H9 (cell line): Measurements from ENCODE around the gene ATXN10. TPM values are rescaled to one million over a fixed set of nuclear protein-coding genes. Genes with fewer than 3 reads are reported as not detected.

Experiments
- DNase-seq: peaks from one replicate; pipeline ENCODE4 v3.0.0-alpha.2; 2017
- H2AFZ ChIP-seq: one replicate; pipeline ENCODE4 v1.6.1; 2013; ENCODE audit warnings: mild to moderate bottlenecking, low read length, control low read depth, moderate library complexity
- H2AK5ac ChIP-seq: 2 replicates; pipeline ENCODE4 v1.6.1; 2013; ENCODE audit warnings: low read length, control low read depth, mixed read lengths; ENCODE audit not compliant: insufficient read length
- H2BK120ac ChIP-seq: one replicate; pipeline ENCODE4 v1.6.1; 2013; ENCODE audit warnings: low read depth, mild to moderate bottlenecking, low read length, control low read depth, inconsistent platforms; ENCODE audit not compliant: poor library complexity, severe bottlenecking
- H2BK12ac ChIP-seq: 2 replicates; pipeline ENCODE4 v1.6.1; 2013; ENCODE audit warnings: low read length, control low read depth, mixed read lengths, low read depth; ENCODE audit not compliant: insufficient read length
- H2BK15ac ChIP-seq: 2 replicates; pipeline ENCODE4 v1.6.1; 2013; ENCODE audit warnings: low read depth, low read length, control low read depth
- H2BK20ac ChIP-seq: one replicate; pipeline ENCODE4 v1.6.1; 2013; ENCODE audit warnings: low read depth, mild to moderate bottlenecking, low read length, control low read depth, inconsistent platforms; ENCODE audit not compliant: poor library complexity, severe bottlenecking
- H2BK5ac ChIP-seq: 2 replicates; pipeline ENCODE4 v1.6.1; 2013; ENCODE audit warnings: low read length, control low read depth, mixed read lengths; ENCODE audit not compliant: insufficient read length
- H3K14ac ChIP-seq: 2 replicates; pipeline ENCODE4 v1.6.1; 2013; ENCODE audit warnings: low read length, control low read depth; ENCODE audit not compliant: insufficient read depth
- H3K18ac ChIP-seq: 2 replicates; pipeline ENCODE4 v1.6.1; 2013; ENCODE audit warnings: low read depth, mild to moderate bottlenecking, mixed read lengths, low read length, control low read depth; ENCODE audit not compliant: insufficient read length
- H3K23ac ChIP-seq: 2 replicates; pipeline ENCODE4 v1.6.1; 2013; ENCODE audit warnings: low read length, control low read depth, mixed read lengths, low read depth; ENCODE audit not compliant: insufficient read length
- H3K23me2 ChIP-seq: 2 replicates; pipeline ENCODE4 v1.6.1; 2013; ENCODE audit warnings: low read depth, mild to moderate bottlenecking, mixed read lengths, low read length, control low read depth; ENCODE audit not compliant: insufficient read length, poor library complexity, severe bottlenecking
- H3K27ac ChIP-seq: 2 replicates; pipeline ENCODE4 v1.5.1; 2013; ENCODE audit warnings: low read length, control low read depth, mixed read lengths, low read depth; ENCODE audit not compliant: insufficient read length
- H3K27me3 ChIP-seq: 2 replicates; pipeline ENCODE4 v1.6.1; 2013; ENCODE audit warnings: low read length, control low read depth, inconsistent platforms; ENCODE audit not compliant: insufficient read depth
- H3K4ac ChIP-seq: 2 replicates; pipeline ENCODE4 v1.6.1; 2013; ENCODE audit warnings: low read depth, mild to moderate bottlenecking, control low read depth, inconsistent platforms, low read length, moderate library complexity
- H3K4me1 ChIP-seq: 2 replicates; pipeline ENCODE4 v1.6.1; 2013; ENCODE audit warnings: low read length, control low read depth, inconsistent platforms; ENCODE audit not compliant: insufficient read depth
- H3K4me2 ChIP-seq: 2 replicates; pipeline ENCODE4 v1.6.1; 2013; ENCODE audit warnings: low read length, control low read depth, mixed read lengths; ENCODE audit not compliant: insufficient read length, insufficient read depth
- H3K56ac ChIP-seq: 2 replicates; pipeline ENCODE4 v1.6.1; 2013; ENCODE audit warnings: low read depth, mild to moderate bottlenecking, mixed read lengths, low read length, control low read depth; ENCODE audit not compliant: insufficient read length
- H3K79me1 ChIP-seq: 2 replicates; pipeline ENCODE4 v1.6.1; 2013; ENCODE audit warnings: low read depth, mild to moderate bottlenecking, moderate library complexity, low read length, control low read depth, inconsistent platforms; ENCODE audit not compliant: insufficient read depth, poor library complexity, severe bottlenecking
- H3K79me2 ChIP-seq: 2 replicates; pipeline ENCODE4 v1.6.1; 2013; ENCODE audit warnings: low read length, control low read depth, inconsistent platforms; ENCODE audit not compliant: insufficient read depth
- H3K9ac ChIP-seq: 2 replicates; pipeline ENCODE4 v1.6.1; 2013; ENCODE audit warnings: low read length, control low read depth, mixed read lengths; ENCODE audit not compliant: insufficient read length; ENCODE audit errors: extremely low read depth
- H3K9me3 ChIP-seq: one replicate; pipeline ENCODE4 v1.6.1; 2013; ENCODE audit warnings: low read depth, low read length, inconsistent platforms; ENCODE audit not compliant: control insufficient read depth
- H3T11ph ChIP-seq: one replicate; pipeline ENCODE4 v1.6.1; 2013; ENCODE audit warnings: mild to moderate bottlenecking, low read length, control low read depth, inconsistent platforms
- H4K20me1 ChIP-seq: one replicate; pipeline ENCODE4 v1.6.1; 2013; ENCODE audit not compliant: control insufficient read depth, insufficient read length, insufficient read depth
- H4K5ac ChIP-seq: 2 replicates; pipeline ENCODE4 v1.6.1; 2013; ENCODE audit warnings: low read depth, mild to moderate bottlenecking, mixed read lengths, low read length, control low read depth; ENCODE audit not compliant: insufficient read length
- H4K8ac ChIP-seq: replicated peaks from 2 replicates; pipeline ENCODE4 v1.6.1; 2013; ENCODE audit warnings: low read length, control low read depth, mixed read lengths, low read depth; ENCODE audit not compliant: insufficient read length
- H4K91ac ChIP-seq: 2 replicates; pipeline ENCODE4 v1.6.1; 2013; ENCODE audit warnings: low read depth, mild to moderate bottlenecking, moderate library complexity, mixed read lengths, low read length, control low read depth; ENCODE audit not compliant: insufficient read length
- H3K27ac Mint-ChIP-seq, 3 experiments: 2 replicates in 2 of 3; 3 replicates in 1 of 3; pipeline ENCODE4 v1.8.0; 2020 to 2021; ENCODE audit warnings: mixed read lengths in 3 of 3, mild to moderate bottlenecking in 1 of 3, moderate library complexity in 1 of 3
- H3K27me3 Mint-ChIP-seq: 2 replicates; pipeline ENCODE4 v1.8.0; 2021; ENCODE audit warnings: low read depth, mild to moderate bottlenecking, moderate library complexity, mixed read lengths
- H3K36me3 Mint-ChIP-seq, 3 experiments: 2 replicates in 2 of 3; 3 replicates in 1 of 3; pipeline ENCODE4 v1.8.0; 2020 to 2021; ENCODE audit warnings: low read depth in 3 of 3, mixed read lengths in 3 of 3; ENCODE audit not compliant: insufficient read depth in 1 of 3
- H3K4me1 Mint-ChIP-seq, 2 experiments: 2 replicates each; pipeline ENCODE4 v1.8.0; 2020; ENCODE audit warnings: mixed read lengths in 2 of 2
- H3K4me3 Mint-ChIP-seq, 2 experiments: 2 replicates in 1 of 2; 3 replicates in 1 of 2; pipeline ENCODE4 v1.8.0; 2020 to 2021; ENCODE audit warnings: mild to moderate bottlenecking in 2 of 2, mixed read lengths in 2 of 2, moderate library complexity in 1 of 2
- H3K9me3 Mint-ChIP-seq, 2 experiments: 2 replicates in 1 of 2; 3 replicates in 1 of 2; pipeline ENCODE4 v1.8.0; 2020; ENCODE audit warnings: mild to moderate bottlenecking in 2 of 2, mixed read lengths in 2 of 2, moderate library complexity in 1 of 2
- WGBS: extraction: QIAGEN DNeasy Blood & Tissue Kit; methylation state at CpG from one replicate; pipeline ENCODE4 v1.1.7; 2013; ENCODE audit warnings: missing lambda C conversion rate, low lambda C conversion rate, mixed read lengths; ENCODE audit not compliant: insufficient read length; ENCODE audit errors: extremely low coverage; 5-methylcytosine and 5-hydroxymethylcytosine counted together
- total RNA-seq: library from RNA; stranded (reverse); gene quantifications from 2 replicates; pipeline ENCODE4 v1.2.1, GENCODE V29; 2021
- TF ChIP-seq, protein P1 (sequence below): fragments of 200-600 bp; sonication (generic); conservative IDR thresholded peaks from 3 replicates; pipeline ENCODE4 v1.8.0; 2021; ENCODE audit warnings: antibody characterized with exemption, mild to moderate bottlenecking

ATXN10 gene
- total RNA-seq, 1 experiment from 2014 or later = 210 TPM

DNA sequence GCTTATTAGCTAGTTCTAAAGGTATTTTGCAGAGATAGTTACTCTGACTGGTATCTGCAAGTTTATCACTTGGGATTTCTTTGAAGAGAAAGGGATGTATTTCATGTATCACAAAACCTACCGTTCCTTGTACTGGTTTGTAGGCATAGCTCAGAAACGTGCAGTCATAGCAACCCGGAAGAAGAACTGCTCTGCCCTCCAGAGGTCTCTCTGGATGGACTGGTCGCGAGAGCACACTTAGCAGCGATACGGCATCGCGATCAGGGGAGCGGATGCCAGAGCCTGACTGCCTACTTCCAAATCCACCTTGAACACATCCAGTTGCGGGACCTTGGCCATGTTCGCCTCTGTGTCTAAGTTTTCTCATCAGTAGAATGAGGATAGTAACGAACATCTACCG, 162.0 kb downstream of the ATXN10 start:
- no peaks in the 10 kb centered on the region for H3K27me3 ChIP-seq
- H3K4ac ChIP-seq = no peak overlapping the region

More for the DNA sequence above, 162.0 kb downstream of the ATXN10 start:
- Mint-ChIP-seq H3K27ac (no peak overlapping the region; a peak in 1 of 7 replicates), H3K27me3 (peaks cover 2% of the 10 kb centered on the region; the same call in 1 of the 2 replicates), H3K4me3 (no peak overlapping the region), H3K4me1 (peaks cover 11 to 12% of the 10 kb centered on the region in 2 experiments), H3K36me3 (peaks cover 2 to 5% (median 5%) of the 10 kb centered on the region in 3 experiments; a peak in 3 of 7 replicates), H3K9me3 (no peaks in the 10 kb centered on the region)
- Histone ChIP-seq H3K27ac (no peak overlapping the region), H4K5ac (no peak overlapping the region), H2BK20ac (no peak overlapping the region), H2BK15ac (no peak overlapping the region), H4K8ac (no peak overlapping the region), H4K20me1 (no peaks in the 10 kb centered on the region), H4K91ac (no peak overlapping the region), H3K4me1 (no peaks in the 10 kb centered on the region), H2BK5ac (no peak overlapping the region), H3K79me2 (no peaks in the 10 kb centered on the region), H3K79me1 (no peaks in the 10 kb centered on the region), H2AK5ac (no peak overlapping the region), H3K23me2 (no peaks in the 10 kb centered on the region), H3K4me2 (no peak overlapping the region), H3T11ph (no peak overlapping the region), H3K18ac (no peak overlapping the region), H3K9ac (no peak overlapping the region), H3K9me3 (no peaks in the 10 kb centered on the region), H2BK12ac (no peak overlapping the region), H3K14ac (no peak overlapping the region), H3K56ac (no peak overlapping the region), H2AFZ (no peak overlapping the region), H2BK120ac (no peak overlapping the region), H3K23ac (no peak overlapping the region)
- TF ChIP-seq, protein P1, sequence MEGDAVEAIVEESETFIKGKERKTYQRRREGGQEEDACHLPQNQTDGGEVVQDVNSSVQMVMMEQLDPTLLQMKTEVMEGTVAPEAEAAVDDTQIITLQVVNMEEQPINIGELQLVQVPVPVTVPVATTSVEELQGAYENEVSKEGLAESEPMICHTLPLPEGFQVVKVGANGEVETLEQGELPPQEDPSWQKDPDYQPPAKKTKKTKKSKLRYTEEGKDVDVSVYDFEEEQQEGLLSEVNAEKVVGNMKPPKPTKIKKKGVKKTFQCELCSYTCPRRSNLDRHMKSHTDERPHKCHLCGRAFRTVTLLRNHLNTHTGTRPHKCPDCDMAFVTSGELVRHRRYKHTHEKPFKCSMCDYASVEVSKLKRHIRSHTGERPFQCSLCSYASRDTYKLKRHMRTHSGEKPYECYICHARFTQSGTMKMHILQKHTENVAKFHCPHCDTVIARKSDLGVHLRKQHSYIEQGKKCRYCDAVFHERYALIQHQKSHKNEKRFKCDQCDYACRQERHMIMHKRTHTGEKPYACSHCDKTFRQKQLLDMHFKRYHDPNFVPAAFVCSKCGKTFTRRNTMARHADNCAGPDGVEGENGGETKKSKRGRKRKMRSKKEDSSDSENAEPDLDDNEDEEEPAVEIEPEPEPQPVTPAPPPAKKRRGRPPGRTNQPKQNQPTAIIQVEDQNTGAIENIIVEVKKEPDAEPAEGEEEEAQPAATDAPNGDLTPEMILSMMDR = no peak
- DNase-seq = no peak
- no CpG with 5 or more reads among the region's 14 CpGs for WGBS
